HepG2 (cell line): ENCODE results near the gene ART3. TPM values are rescaled to one million over a fixed set of nuclear protein-coding genes. Genes with fewer than 3 reads are reported as not detected.
A peak's percentile ranks its signal among the peaks of the same experiment; 100 is the strongest.

Experiments used
- ATAC-seq: fragments of 200-7000 bp; cut with Tn5 transposase; 3 replicates; pipeline ENCODE4 v1.9.1; 2020; ENCODE audit warnings: mild to moderate bottlenecking, moderate library complexity
- BruUV-seq: library from RNA; stranded (reverse); fragments of 400-500 nt; replicated peaks from 2 replicates; lab custom pipeline; 2021; lab: Mats Ljungman, UMichigan
- CTCF ChIA-PET: fragments of 300-600 bp; formaldehyde crosslinking; extraction: SDS; loops from one replicate; lab custom pipeline; 2021; ENCODE audit warnings: low total read pairs, inconsistent platforms, low intra/inter-chr PET ratio; lab: Yijun Ruan, JAX
- POLR2A ChIA-PET: fragments of 350-600 bp; sonication (Branson Sonifier 250); formaldehyde crosslinking; loops from one replicate; lab custom pipeline; 2020; ENCODE audit warnings: antibody characterized with exemption, inconsistent platforms; lab: Yijun Ruan, JAX
- DNase-seq: peaks from one replicate; pipeline ENCODE4 v3.0.0-alpha.2; 2015; ENCODE audit warnings: low spot score
- FAIRE-seq: peaks from 3 replicates; lab custom pipeline; 2011; peaks lifted over from hg19 to GRCh38; lab: Jason Lieb, UNC
- H2AFZ ChIP-seq: one replicate; pipeline ENCODE4 v1.6.1; 2011; ENCODE audit warnings: low read length, inconsistent platforms
- H3K27ac ChIP-seq: fragments of 300-600 bp; 3 replicates; pipeline ENCODE4 v1.8.0; 2011; ENCODE audit warnings: mixed run types, mild to moderate bottlenecking, mixed read lengths, low read length, inconsistent platforms; ENCODE audit not compliant: insufficient read depth; ENCODE audit errors: extremely low read length
- H3K27me3 ChIP-seq, 2 experiments: fragments of 200-600 bp in 1 of 2; 2 replicates in 1 of 2; 3 replicates in 1 of 2; pipeline versions ENCODE4 v1.6.0 to v1.8.0; 2011; ENCODE audit warnings: low read length in 2 of 2, mild to moderate bottlenecking in 2 of 2, moderate library complexity in 2 of 2, inconsistent platforms in 1 of 2; ENCODE audit not compliant: insufficient read depth in 2 of 2, control insufficient read depth in 1 of 2
- H3K36me3 ChIP-seq, 2 experiments: fragments of 200-600 bp in 1 of 2; replicated peaks in 1 of 2; 2 replicates in 1 of 2; 3 replicates in 1 of 2; pipeline versions ENCODE4 v1.5.1 to v1.8.0; 2011; ENCODE audit warnings: low read length in 2 of 2, inconsistent platforms in 1 of 2; ENCODE audit not compliant: insufficient read depth in 2 of 2, control insufficient read depth in 1 of 2
- H3K4me1 ChIP-seq: 2 replicates; pipeline ENCODE4 v1.5.1; 2012; ENCODE audit warnings: low read length, inconsistent platforms; ENCODE audit not compliant: insufficient read depth
- H3K4me2 ChIP-seq: 2 replicates; pipeline ENCODE4 v1.6.0; 2011; ENCODE audit warnings: low read depth, low read length, inconsistent platforms
- H3K4me3 ChIP-seq, 3 experiments: fragments of 200-600 bp in 1 of 3; sonication (generic), shearing (Covaris generic) in 1 of 3; replicated peaks in 1 of 3; 2 replicates each; pipeline ENCODE4 v1.5.1; 2011 to 2016; ENCODE audit warnings: low read length in 3 of 3, inconsistent platforms in 2 of 3, low read depth in 2 of 3, mild to moderate bottlenecking in 2 of 3, control low read depth in 1 of 3, mixed read lengths in 1 of 3; ENCODE audit not compliant: insufficient read depth in 1 of 3
- H3K79me2 ChIP-seq: one replicate; pipeline ENCODE4 v1.6.1; 2011; ENCODE audit warnings: low read length, inconsistent platforms; ENCODE audit not compliant: insufficient read depth
- H3K9ac ChIP-seq: 2 replicates; pipeline ENCODE4 v1.6.0; 2011; ENCODE audit warnings: mild to moderate bottlenecking, low read depth, low read length, inconsistent platforms; ENCODE audit not compliant: insufficient read depth
- H3K9me3 ChIP-seq: 2 replicates; pipeline ENCODE4 v1.5.1; 2012; ENCODE audit warnings: mild to moderate bottlenecking, low read length
- H4K20me1 ChIP-seq: 2 replicates; pipeline ENCODE4 v1.6.0; 2011; ENCODE audit warnings: inconsistent platforms, mild to moderate bottlenecking, low read length, moderate library complexity; ENCODE audit not compliant: insufficient read depth
- AGO1 ChIP-seq: fragments of 200-400 bp; formaldehyde crosslinking; IDR thresholded peaks from 2 replicates; pipeline ENCODE4 v1.6.1; 2017; ENCODE audit warnings: mild to moderate bottlenecking, low read depth, low read length, moderate library complexity; ENCODE audit not compliant: poor library complexity, severe bottlenecking
- CREB3 ChIP-seq: sonication (generic); formaldehyde crosslinking; IDR thresholded peaks from 2 replicates; pipeline ENCODE4 v1.5.0; 2020; ENCODE audit warnings: missing genetic modification reagents
- HDAC1 ChIP-seq: sonication (generic); formaldehyde crosslinking; IDR thresholded peaks from 2 replicates; pipeline ENCODE4 v1.5.1; 2020; ENCODE audit warnings: mild to moderate bottlenecking, missing genetic modification reagents
- NCOR1 ChIP-seq: fragments of 200-600 bp; sonication (generic); IDR thresholded peaks from 2 replicates; pipeline ENCODE4 v1.7.0; 2017; ENCODE audit warnings: antibody characterized with exemption, low read length, borderline replicate concordance
- NKX3-1 ChIP-seq: sonication (generic); formaldehyde crosslinking; IDR thresholded peaks from 2 replicates; pipeline ENCODE4 v1.5.0; 2020; ENCODE audit warnings: missing genetic modification reagents
- POLR2A ChIP-seq, 2 experiments: IDR thresholded peaks; 2 replicates each; pipeline ENCODE4 v1.6.1; 2011; ENCODE audit warnings: low read depth in 2 of 2, low read length in 2 of 2, mild to moderate bottlenecking in 1 of 2, moderate library complexity in 1 of 2; ENCODE audit not compliant: insufficient read depth in 1 of 2
- RBM39 ChIP-seq: fragments of 200-400 bp; formaldehyde crosslinking; IDR thresholded peaks from one replicate; pipeline ENCODE4 v1.6.1; 2018; ENCODE audit warnings: antibody characterized with exemption, mild to moderate bottlenecking, low read depth, low read length; ENCODE audit not compliant: poor library complexity, severe bottlenecking
- RFX3 ChIP-seq: IDR thresholded peaks from 2 replicates; pipeline ENCODE4 v1.6.1; 2016; ENCODE audit warnings: missing biosample characterization, missing genetic modification reagents
- STAT5B ChIP-seq: sonication (generic); formaldehyde crosslinking; IDR thresholded peaks from 2 replicates; pipeline ENCODE4 v1.4.0; 2020; ENCODE audit warnings: missing genetic modification reagents
- TEF ChIP-seq: sonication (generic); formaldehyde crosslinking; IDR thresholded peaks from 2 replicates; pipeline ENCODE4 v1.5.0; 2020; ENCODE audit warnings: missing genetic modification reagents
- TFDP1 ChIP-seq: IDR thresholded peaks from 2 replicates; pipeline ENCODE4 v1.6.1; 2016; ENCODE audit warnings: missing compliant biosample characterization, missing genetic modification reagents, borderline replicate concordance
- TP53 ChIP-seq: sonication (generic); formaldehyde crosslinking; conservative IDR thresholded peaks from 2 replicates; pipeline ENCODE4 v1.4.0; 2020; ENCODE audit warnings: missing genetic modification reagents
- ZNF274 ChIP-seq: sonication (generic); formaldehyde crosslinking; IDR thresholded peaks from 2 replicates; pipeline ENCODE4 v1.5.1; 2020; ENCODE audit warnings: mild to moderate bottlenecking, missing genetic modification reagents
- ZNF296 ChIP-seq: sonication (generic); formaldehyde crosslinking; conservative IDR thresholded peaks from 2 replicates; pipeline ENCODE4 v1.5.0; 2020; ENCODE audit warnings: mild to moderate bottlenecking, missing genetic modification reagents
- ZNF430 ChIP-seq: sonication (generic); formaldehyde crosslinking; IDR thresholded peaks from 2 replicates; pipeline ENCODE4 v1.9.0; 2021; ENCODE audit warnings: mild to moderate bottlenecking, missing genetic modification reagents
- ZNF446 ChIP-seq: sonication (generic); formaldehyde crosslinking; IDR thresholded peaks from 2 replicates; pipeline ENCODE4 v1.5.0; 2020; ENCODE audit warnings: mild to moderate bottlenecking, missing genetic modification reagents
- ZNF747 ChIP-seq: sonication (generic); formaldehyde crosslinking; IDR thresholded peaks from 2 replicates; pipeline ENCODE4 v1.8.1; 2023; ENCODE audit warnings: missing genetic modification reagents, mild to moderate bottlenecking, borderline replicate concordance
- ZSCAN30 ChIP-seq: sonication (generic); formaldehyde crosslinking; IDR thresholded peaks from 2 replicates; pipeline ENCODE4 v1.5.0; 2020; ENCODE audit warnings: mild to moderate bottlenecking, missing genetic modification reagents
- WGBS: methylation state at CpG from one replicate; pipeline ENCODE4 v1.1.6; 2017; ENCODE audit warnings: low lambda C conversion rate; 5-methylcytosine and 5-hydroxymethylcytosine counted together
- in situ Hi-C: cut with HindIII; loops from 2 replicates; pipeline ENCODE4 v1.10.0; 2017; ENCODE audit warnings: low pct_unique_long_range_greater_than_20kb; ENCODE audit not compliant: extremely low pct_ligation_motif_present
- intact Hi-C: fragments of 100-400 bp; cut with micrococcal nuclease; formaldehyde crosslinking; loops from one replicate; pipeline ENCODE4 v1.10.0; 2022; ENCODE audit not compliant: unreplicated experiment
- polyA plus RNA-seq, 8 experiments: library from polyadenylated mRNA; depleted of rRNA in 3 of 8; stranded (reverse) in 7 of 8; unstranded in 1 of 8; fragments of >200 nt; fragmentation: Illumina TruSeq in 4 of 8; extraction: Trizol in 4 of 8; gene quantifications; 2 replicates each; pipeline versions ENCODE4 v1.2.1 to v1.2.3, GENCODE V29; 2011 to 2016; ENCODE audit warnings: low read depth in 4 of 8, missing spikeins in 1 of 8, mixed read lengths in 1 of 8; ENCODE audit not compliant: insufficient read depth in 1 of 8
- total RNA-seq, 5 experiments: library from RNA; depleted of rRNA; stranded (reverse); fragments of >200 nt; fragmentation: Illumina TruSeq; extraction: Trizol; gene quantifications; 2 replicates each; pipeline ENCODE4 v1.2.3, GENCODE V29; 2016; ENCODE audit warnings: low read depth in 1 of 5
- TF ChIP-seq, protein P1 (sequence below): sonication (generic); formaldehyde crosslinking; IDR thresholded peaks from 2 replicates; pipeline ENCODE4 v1.5.1; 2020; ENCODE audit warnings: missing genetic modification reagents, mild to moderate bottlenecking, borderline replicate concordance
- TF ChIP-seq, protein P2 (sequence below): IDR thresholded peaks from 2 replicates; pipeline ENCODE4 v1.6.1; 2016; ENCODE audit warnings: low read depth, borderline replicate concordance

ART3 gene
- total and polyA plus RNA-seq, 2 of the 13 experiments (the other 11 are each of a cell fraction or from before 2014, with no cell fraction given), result not detected

DNA sequence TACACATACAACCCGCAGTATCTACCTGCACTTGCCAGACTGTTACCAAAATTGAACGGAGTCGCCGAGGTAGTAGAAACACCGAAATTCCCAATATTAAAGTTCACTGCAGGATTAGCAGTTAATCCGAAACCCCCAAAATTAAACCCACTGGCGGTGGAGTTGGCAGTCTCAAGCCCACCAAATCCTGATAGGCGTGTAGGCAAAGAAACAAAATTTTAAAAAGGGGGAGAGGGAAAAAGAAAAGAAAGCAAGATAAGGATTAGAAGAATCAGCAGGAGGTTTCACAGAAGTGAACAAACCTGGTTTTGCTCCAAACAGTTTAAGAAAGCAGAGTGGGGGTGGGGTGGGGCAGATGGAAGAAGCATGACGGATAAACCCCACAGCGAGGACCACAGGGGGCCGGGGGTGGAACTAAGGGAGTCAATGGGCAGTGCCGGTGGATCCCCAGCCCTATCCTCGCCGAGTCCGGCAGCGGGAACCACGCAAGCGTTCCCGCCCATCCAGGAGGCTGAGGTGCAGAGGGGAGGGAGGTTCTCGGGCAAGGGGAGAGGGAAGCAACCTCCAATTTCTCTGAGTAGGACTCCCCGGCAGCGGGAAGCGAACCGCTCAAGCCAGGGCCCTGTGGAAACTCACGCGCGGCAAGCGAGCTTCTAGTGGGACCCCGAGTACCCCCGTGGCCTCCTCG lies 73.1 kb downstream of the ART3 start:
- DNase-seq (peak; percentile 66), FAIRE-seq (peak; percentile 60), ATAC-seq (peak; percentile 95)
- Histone ChIP-seq H3K4me2 (peak overlapping the region; percentile 56), H3K4me1 (peaks cover 25% of the 10 kb centered on the region), H3K27ac (peak overlapping the region; percentile 91), H3K79me2 (peaks cover 58% of the 10 kb centered on the region), H4K20me1 (peaks cover 17% of the 10 kb centered on the region), H2AFZ (no peak overlapping the region), H3K9me3 (no peaks in the 10 kb centered on the region), H3K4me3 (peak overlapping the region; percentile 86 to 97 (median 87)), H3K9ac (peak overlapping the region; percentile 92), H3K36me3 (peaks cover 0 to 9% of the 10 kb centered on the region in 2 experiments; a peak in 2 of 5 replicates), H3K27me3 (no peaks in the 10 kb centered on the region; a peak in 1 of 5 replicates)
- ChIA-PET POLR2A (interaction anchor here (1.0 kb wide), 1 partner anchor 157 kb away, joined by 4 read pairs; the partner anchor contains the start of gene SDAD1), CTCF (no interaction called here)
- in situ Hi-C loops (no loop called here), intact Hi-C loops (loop anchor here (1.0 kb wide), 2 partner anchors 157 to 159 kb away; partner anchors contain the start of genes SDAD1 and STBD1)
- BruUV-seq, result no TSS peak
- 3% methylated on average over 18 of the region's 31 CpGs for WGBS
- TF ChIP-seq ZNF296 (CRISPR knock-in tag) (no peak), POLR2A (IDR thresholded peaks at IDR 0.05; ENCODE audit: insufficient read depth in 1 of 2, low read depth in 2 of 2, low read length in 2 of 2) (peak in 1 of 2 experiments; percentile 16; a peak in 1 of 4 replicates), NCOR1 (no peak), ZNF274 (CRISPR knock-in tag) (peak; percentile 69; the same call in 1 of the 2 replicates), ZNF747 (CRISPR knock-in tag) (no peak), STAT5B (0 out of 2 replicates have a peak, but pooled peaks have one; percentile 1), ZNF446 (CRISPR knock-in tag) (0 out of 2 replicates have a peak, but pooled peaks have one; percentile 18), TFDP1 (CRISPR knock-in tag) (peak; percentile 48; the same call in 1 of the 2 replicates), RBM39 (peak; percentile 86), ZSCAN30 (CRISPR knock-in tag) (peak; percentile 62; the same call in 1 of the 2 replicates), NKX3-1 (CRISPR knock-in tag) (no peak), HDAC1 (CRISPR knock-in tag) (0 out of 2 replicates have a peak, but pooled peaks have one; percentile 6), TEF (CRISPR knock-in tag) (no peak), CREB3 (CRISPR knock-in tag) (no peak), ZNF430 (CRISPR knock-in tag) (0 out of 2 replicates have a peak, but pooled peaks have one; percentile 0), TP53 (CRISPR knock-in tag) (0 out of 2 replicates have a peak, but pooled peaks have one; percentile 17), AGO1 (peak; percentile 35), RFX3 (CRISPR knock-in tag) (no peak)
- TF ChIP-seq, protein P1, sequence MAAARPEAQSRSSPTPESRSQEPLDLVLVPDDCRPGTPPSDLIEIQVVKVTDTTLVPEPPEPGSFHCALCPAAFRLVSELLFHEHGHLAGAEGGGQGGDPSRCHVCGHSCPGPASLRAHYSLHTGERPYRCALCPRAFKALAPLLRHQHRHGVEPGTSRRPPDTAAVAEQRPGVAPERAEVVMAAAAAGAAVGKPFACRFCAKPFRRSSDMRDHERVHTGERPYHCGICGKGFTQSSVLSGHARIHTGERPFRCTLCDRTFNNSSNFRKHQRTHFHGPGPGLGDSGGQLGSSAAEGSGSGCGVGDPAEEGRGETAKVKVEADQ (CRISPR knock-in tag), result 0 out of 2 replicates have a peak, but pooled peaks have one; percentile 4
- TF ChIP-seq, protein P2, sequence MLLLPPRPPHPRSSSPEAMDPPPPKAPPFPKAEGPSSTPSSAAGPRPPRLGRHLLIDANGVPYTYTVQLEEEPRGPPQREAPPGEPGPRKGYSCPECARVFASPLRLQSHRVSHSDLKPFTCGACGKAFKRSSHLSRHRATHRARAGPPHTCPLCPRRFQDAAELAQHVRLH (CRISPR knock-in tag), result no peak
